ENCODE results near the gene ACOT7.
A peak's percentile ranks its signal among the peaks of the same experiment; 100 is the strongest.

ACOT7 gene

GRCh38 chr1:6262555-6263420 lies 130.8 kb downstream of the ACOT7 start:
- DNase-seq: no peak

GRCh38 chr1:6261615-6261995 lies 132.0 kb downstream of the ACOT7 start:
- DNase-seq: no peak

DNA sequence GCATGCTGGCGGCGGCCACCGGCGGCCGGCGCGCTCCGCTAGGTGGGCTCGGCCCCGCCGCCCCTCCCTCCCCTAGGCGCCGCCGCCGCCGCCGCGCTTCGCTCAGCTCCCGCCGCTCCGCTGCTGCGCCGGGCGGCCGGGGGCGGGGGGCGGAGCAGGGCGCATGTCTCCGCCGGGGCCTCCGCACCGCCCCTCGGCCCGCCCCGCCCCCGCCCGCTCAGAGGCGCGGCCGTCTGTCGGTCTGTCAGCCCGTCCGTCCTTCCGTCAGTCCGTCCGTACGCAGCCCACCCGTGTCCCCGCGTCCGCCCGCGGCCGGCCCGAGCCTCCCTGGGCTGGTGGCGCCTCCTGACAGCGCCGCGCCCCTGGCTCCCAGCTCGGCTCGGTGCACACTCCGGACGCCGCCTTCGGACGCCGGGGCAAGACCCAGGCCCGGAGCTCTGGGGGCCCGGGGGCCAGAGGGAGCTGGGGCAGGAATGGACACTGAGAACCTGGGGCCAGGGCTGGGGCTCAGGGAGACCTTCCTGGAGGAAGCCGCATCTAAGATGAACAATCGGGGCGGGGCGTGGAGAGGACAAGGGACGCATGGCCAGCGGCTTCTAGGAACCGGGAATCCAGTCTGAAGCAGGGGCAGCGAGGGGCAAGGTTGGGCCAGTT lies 132.5 kb downstream of the ACOT7 start, which contains the start of gene GPR153:
Gene GPR153, minus strand, starts transcription at position 138 of the 654 bp plus-strand sequence. CDS start 6,193 bp downstream, outside the sequence.
- peak; percentile 4 for DNase-seq

DNA sequence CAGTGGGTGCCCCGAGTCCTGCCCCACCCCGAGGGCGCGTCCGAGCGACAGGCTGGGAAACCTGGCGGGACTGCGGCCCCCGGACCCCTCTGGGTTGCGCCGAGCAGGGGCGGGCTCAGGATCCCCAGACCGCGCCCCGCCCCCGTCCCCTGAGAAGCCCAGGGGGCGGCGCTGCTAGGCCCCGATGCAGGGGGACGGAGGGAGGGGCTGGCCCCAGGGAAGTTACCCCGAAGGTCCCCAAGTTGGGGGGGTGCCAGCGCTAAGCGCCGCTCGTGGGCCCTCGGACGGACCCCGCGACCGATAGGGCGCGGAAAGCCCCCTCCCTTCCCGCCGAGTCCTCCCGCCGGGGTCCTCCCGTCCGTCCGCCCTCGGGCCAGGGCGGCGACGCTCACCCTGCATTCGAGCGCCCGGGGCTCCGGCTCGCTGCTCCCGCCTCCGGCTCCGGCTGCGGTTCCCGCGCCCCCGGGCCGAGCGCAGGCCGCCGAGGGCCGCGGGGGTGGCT lies 133.1 kb downstream of the ACOT7 start:
- no peak for DNase-seq

- DNase-seq: peak; percentile 70
Measured at GRCh38 chr1:6259491-6260362, 133.8 kb downstream of the ACOT7 start.

- DNase-seq: no peak
Measured at GRCh38 chr1:6258675-6259074, 134.9 kb downstream of the ACOT7 start.

GRCh38 chr1:6257541-6258069 lies 136.0 kb downstream of the ACOT7 start:
- DNase-seq: no peak

DNA sequence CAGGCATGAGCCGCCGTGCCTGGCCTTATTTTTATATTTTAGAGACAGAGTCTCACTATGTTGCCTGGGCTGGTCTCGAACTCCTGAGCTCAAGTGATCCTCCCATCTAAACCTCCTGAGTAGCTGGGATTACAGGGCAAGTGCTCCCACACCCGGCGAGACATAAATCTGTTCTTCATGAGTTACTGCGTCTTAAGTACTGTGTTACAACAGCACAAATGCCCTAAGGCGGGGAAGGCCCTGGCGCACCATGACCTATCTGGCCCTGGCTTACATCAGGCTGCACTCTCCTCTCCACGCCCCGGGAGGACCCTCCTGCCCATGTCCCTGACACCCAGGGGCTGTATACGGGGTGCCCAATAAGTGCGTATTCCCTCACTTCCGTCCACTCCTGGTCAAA lies 136.9 kb downstream of the ACOT7 start:
- no peak for DNase-seq

DNA sequence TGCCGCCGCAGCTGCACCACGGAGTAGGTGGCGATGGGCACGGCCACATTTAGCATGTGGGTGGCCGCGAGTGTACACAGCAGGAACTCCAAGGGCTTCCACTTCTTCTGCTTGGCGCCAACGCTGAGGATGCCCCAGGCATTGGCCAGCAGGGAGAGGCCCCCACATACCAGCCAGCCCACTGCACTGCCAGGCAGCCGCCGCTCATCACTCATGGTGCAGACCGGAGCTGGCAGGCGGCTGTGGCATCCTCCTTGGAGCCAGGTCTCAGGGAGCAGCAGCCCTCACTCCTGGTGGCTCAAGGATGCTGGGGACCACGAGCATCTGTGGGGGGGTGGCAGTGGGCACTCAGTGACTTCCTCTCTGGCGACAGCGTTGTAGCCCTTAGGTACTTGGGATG lies 138.9 kb downstream of the ACOT7 start:
- no peak for DNase-seq

DNA sequence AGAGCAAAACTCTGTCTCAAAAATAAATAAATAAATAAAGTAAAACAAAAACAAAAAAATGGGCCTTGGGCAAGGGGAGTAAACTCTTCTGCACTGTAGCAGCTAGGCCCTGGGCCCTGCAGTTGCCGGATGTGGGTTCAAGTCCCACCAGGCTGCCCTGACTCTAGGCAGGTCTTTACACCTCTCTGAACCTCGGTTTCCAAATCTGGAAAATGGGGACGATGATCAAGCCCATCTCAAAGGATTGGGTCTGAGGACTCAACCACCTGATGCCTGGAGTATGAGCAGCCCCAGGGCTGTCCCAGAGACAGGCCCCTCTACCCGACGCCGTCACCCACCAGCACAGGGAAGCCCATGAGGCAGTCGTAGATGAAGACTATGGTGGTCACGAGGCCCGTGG lies 140.2 kb downstream of the ACOT7 start:
- DNase-seq: no peak

- DNase-seq: no peak
Measured at GRCh38 chr1:6252374-6252710, 141.2 kb downstream of the ACOT7 start.

DNA sequence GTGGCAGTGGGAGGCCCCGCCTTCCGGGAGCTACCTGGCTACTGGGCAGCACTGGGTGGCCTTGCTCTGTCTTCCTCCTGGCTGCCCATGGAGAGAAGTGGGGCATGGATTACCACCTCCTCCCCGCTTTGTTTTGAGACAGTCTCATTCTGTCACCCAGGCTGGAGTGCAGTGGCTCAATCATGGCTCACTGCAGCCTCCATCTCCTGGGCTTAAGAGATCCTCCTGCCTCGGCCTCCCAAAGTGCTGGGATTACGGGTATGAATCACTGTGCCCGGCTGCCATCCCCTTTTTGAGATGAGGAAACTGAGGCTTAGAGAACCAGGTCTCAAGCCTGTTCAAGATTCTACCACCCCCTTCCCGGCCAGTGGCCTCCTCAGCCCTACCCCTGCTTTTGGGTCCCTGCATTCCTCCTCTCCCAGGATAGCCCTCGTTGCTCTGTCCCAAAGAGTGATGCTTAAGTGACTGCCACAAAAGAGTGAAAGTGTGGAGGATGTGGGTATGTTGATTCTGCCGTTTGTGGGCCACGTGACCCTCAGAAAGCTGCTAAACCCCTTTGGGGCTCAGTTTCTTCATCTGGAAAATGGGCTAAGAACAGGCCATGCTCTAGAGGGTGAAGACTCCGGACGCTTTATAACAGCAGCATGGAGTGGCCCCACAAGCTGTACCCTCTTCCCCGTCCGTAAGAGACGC lies 141.7 kb downstream of the ACOT7 start:
- DNase-seq: no peak

- no peak for DNase-seq
Measured at GRCh38 chr1:6251233-6251632, 142.3 kb downstream of the ACOT7 start.

DNA sequence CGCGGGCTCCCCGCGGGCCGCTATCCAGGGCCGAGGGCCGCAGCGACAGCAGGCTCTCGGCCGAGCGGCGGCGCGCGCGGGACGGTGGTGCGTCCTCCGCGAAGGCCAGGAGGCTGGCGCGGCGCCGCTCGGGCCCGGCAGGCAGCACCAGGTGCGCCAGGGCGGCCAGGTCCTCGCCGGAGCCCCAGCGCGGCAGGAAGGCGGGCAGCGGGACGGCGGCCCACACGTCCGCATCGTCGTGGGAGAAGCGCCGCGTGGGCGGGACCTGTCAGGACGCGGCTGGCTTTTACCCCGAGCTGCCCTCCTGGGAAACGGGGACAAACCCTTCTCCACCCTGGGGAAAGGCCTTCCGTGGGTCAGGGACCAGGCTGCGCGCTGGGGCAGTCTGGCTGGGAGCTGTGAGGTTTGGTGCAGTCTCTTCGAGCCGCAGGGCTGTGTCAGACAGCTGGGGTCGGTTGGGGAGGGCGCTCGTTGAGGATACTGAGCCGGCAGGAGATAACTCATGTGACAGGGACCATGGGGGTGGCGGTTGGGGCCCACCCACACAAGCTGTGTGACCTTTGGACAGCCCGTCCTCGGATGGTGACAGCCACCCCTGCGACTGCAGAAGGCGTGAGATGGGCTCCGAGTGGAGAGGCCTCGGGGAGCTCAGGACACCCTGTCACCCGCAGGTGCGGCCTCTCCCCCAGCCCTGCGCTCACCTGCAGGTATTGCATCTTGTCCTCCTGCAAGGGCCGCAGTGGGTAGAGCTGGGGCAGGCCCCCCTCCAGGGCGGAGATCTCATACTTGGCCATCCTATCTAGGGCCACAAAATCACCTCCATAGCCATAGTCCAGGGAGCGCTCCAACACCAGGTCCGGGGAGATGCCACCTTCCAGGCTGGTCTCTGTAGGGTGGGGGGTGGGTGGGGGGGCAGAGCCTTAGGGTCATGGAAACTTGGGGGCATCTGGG lies 143.6 kb downstream of the ACOT7 start:
- no peak for DNase-seq

DNA sequence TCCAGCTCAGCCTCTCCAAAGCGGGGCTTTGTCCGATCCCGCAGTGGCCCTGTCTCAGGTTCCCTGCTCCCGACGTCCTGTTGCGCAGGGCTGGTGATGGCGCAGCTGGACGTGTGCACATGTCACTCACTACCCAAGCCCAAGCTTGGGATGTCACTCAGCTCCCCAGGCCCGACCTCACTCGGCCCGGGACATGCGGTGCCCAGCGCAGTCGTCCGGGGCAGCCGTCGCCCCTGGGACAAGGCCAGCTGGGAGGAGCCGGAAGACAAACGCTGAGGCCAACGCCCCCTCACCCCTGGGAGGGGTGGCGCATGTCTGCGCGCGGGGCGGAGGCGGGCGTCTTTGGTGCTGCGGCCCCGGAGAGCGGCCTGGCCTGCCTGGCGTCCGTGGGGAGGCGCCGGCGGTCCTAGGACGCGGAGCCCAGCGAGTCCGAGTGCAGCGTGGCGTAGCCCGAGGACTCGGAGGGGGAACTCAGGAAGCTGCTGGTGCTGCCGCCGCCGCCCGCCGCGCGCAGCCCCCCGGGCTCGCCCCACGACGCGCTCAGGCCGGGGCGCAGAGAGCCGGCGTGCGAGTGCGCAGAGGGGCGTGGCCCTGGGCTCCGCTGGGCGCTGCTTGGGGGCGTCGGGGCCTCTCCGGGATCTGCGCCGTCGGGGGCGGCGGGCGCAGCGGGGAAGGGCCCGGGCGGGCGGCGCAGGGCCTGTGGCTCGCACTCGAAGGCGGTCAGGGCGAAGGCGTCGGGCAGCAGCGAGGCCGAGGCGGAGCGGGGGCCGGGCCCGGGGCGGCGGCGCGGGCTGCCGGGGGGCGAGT lies 144.4 kb downstream of the ACOT7 start:
- DNase-seq: no peak

DNA sequence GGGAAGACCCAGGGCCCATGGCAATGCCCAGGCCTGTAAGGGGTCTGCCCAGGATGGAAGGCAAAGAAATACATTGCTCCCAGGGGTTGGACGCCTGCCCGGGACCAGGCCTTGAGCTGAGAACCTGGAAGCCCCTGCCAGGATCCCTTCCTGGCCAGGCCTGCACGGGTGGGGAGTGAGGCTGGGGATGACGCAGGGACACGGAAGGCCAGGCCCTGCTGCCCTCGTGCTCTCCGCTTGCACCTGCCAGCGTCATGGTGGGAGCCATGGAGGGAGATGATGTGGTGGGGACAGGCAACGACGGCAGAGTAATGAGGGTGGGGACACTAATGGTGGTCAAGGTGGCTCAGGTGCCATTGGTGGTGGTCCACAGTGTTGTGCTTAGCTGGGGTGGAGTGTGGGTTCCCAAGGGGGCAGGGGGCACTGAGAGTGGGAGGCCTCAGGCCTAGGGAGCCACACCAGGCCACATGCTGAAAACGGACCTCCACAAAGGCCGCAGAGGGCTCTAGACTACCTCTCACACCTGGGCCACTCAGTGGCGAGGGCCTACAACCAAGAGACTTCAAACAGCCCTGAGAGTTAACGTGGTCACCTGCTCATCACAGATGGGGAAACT lies 145.3 kb downstream of the ACOT7 start:
- DNase-seq: no peak

DNA sequence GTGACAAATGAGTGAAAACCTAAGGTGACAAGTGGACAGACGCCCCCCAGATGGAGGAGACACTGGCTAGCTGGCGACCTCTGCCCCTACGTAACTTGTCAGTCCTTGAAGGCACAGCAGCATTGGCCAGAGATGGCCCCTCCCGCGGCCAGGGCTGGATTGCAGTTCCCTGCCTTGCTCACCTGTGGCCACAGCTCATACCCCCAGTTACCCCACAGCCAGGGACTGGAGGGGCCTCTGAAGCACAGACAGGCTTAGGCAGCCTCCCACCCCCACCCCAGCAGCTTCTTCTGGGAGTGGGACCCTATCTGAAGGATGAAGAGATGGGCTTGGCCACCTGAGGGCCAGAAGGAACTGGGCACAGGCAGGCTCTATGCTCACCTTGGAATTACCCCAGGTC lies 145.9 kb downstream of the ACOT7 start:
- DNase-seq: no peak

- DNase-seq: peak; percentile 70
Measured at GRCh38 chr1:6246497-6247467, 146.8 kb downstream of the ACOT7 start.
